ENCODE data around the gene ZFR2.
"Not testable (repeated sequence)": the region's sequence is repeated elsewhere in the genome, so short reads cannot be mapped to it uniquely, and the experiment has no call there.

Gene ZFR2

GRCh38 chr19:3874695-3875094, 5.9 kb upstream of the ZFR2 start:
- not testable (repeated sequence) for DNase-seq (ENCODE audit: low read depth in 2 of 2)

GRCh38 chr19:3873151-3873550, 4.3 kb upstream of the ZFR2 start:
- DNase-seq (ENCODE audit: low read depth in 2 of 2): no peak

- no peak for DNase-seq (ENCODE audit: low read depth in 2 of 2)
These were observed 668 bp downstream of the ZFR2 start for GRCh38 chr19:3867971-3868769.

DNA sequence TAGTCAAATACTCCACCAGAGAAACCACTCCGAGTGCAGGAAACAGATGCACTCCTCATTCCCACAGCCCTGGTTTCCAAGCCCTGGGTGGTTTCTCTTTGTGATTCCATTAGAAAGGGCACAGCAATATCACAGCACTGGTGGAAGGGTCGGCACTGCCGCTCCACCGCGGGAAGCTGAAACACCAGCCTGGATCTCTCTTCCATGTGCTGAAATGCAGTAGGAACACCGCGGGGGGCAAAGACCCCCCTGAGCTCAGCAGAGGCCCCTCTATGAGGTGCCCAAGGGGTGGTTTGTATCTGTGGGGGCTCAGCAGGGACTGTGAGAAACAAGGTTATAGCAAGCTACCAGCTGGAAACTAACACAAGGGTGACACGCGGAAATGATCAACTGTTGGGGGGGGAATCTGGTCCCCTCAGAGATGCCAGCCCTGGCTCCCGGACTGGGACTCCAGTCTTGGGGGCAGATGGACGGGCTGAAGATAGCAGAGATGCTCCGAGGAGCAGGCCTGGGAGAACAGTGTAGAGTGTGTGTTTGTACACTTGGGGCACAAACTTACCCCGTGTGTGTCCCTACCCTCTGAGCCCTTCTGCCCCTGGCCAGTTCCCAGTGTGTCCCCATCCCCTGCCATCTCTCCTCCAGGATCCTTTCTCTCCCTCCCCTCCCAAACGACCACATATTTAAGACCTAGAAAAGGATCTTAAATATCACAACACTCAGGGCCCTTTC, 1.8 kb downstream of the ZFR2 start:
- no peak for DNase-seq (ENCODE audit: low read depth in 2 of 2)

DNA sequence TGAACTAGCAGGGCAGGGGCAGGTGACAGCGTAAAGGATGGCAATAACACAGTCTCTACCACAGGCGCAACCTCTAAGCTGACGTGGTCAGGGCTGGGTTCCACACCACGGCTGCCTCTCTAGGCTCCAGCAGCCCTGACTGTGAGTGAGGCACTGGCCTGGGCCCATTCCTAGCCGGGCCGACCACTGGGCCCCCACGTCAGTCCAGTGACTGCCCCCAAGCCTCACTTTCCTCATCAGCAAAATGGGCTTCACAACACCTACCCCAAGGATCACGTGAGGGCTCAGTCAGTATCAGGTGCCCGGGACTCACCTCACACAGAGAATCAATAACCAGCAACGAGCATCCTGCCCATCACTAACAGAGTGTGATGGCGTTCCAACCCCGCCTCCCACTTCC, 5.2 kb downstream of the ZFR2 start:
- DNase-seq (ENCODE audit: low read depth in 2 of 2): no peak

- no peak for DNase-seq (ENCODE audit: low read depth in 2 of 2)
These were observed 5.9 kb downstream of the ZFR2 start for GRCh38 chr19:3862826-3863500.

DNA sequence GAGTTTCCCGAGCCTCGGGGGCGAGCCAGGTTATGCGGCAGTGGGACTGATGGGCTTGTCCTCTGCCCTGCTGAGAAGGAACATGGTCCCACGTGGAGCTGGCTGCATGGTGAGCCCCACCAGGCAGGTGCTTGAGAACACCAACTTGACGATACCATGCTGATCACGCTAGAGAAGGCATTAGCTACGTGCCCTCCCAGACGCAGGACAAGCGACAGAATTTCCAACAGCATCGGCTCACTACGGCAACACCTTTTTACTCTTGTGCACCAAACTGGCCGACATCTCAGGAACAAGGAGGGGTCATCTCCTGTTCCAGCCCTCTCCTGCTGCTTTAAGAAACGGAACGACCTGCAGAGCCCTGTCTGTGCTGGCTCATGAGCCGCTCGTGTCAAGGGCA, 8.3 kb downstream of the ZFR2 start:
- DNase-seq (ENCODE audit: low read depth in 2 of 2): no peak

- DNase-seq (ENCODE audit: low read depth in 2 of 2): no peak
These were observed 11.3 kb downstream of the ZFR2 start for GRCh38 chr19:3857449-3858003.

GRCh38 chr19:3855320-3855719, 13.5 kb downstream of the ZFR2 start:
- DNase-seq (ENCODE audit: low read depth in 2 of 2): no peak

DNA sequence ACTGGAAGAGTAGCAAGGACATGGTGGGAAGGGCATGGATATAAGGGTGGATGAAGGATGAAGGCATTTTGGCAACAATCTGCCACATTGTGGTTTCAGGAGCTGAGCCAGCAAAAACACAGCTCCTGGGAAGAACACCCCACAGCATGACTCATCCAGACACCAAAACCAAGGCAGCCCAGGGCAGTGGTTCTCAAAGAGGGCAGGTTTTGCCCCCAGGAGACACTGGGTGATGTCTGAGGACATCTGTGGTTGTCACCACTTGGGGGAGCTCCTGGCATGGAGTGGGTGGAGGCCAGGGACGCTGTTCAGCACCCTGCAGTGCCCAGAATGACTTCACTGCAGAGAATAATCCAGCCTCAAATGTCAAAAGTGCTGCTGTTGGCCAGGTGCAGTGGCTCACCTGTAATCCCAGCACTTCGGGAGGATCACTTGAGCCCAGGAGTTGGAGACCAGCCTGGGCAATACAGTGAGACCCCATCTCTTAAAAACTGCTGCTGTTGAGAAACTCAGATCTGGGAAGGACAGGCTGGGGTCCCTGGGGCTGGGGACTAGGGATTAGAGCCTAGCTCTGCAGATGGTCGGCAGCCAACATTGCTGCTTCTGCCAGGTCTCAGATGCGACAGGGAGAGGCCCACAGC, 16.1 kb downstream of the ZFR2 start:
- DNase-seq (ENCODE audit: low read depth in 2 of 2): peak; percentile 12 to 13

GRCh38 chr19:3852177-3852511, 16.7 kb downstream of the ZFR2 start:
- DNase-seq (ENCODE audit: low read depth in 2 of 2): no peak

GRCh38 chr19:3851254-3852176, 17.3 kb downstream of the ZFR2 start:
- no peak for DNase-seq (ENCODE audit: low read depth in 2 of 2)

- DNase-seq (ENCODE audit: low read depth in 2 of 2): no peak
These were observed 18.4 kb downstream of the ZFR2 start for GRCh38 chr19:3850320-3850972.

DNA sequence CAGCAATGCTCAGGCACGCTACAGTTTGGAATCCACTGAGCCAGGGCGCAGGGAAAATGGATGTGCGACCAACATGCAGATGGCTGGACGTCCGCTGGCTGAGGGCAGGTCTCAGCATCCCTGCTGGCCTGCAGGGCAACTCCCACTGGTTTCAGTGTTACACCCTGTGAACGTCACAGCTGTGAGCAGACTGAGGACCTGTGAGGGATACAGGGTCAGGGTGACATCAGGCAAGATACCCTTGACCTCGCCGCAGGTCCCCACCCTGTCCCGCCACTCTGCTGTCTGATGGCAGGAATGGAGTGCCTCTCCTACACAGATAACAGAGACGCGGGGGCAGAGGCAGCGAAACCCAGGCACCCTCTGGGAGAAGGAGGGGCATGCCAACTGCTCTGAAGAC, 19.1 kb downstream of the ZFR2 start:
- DNase-seq (ENCODE audit: low read depth in 2 of 2): no peak

DNA sequence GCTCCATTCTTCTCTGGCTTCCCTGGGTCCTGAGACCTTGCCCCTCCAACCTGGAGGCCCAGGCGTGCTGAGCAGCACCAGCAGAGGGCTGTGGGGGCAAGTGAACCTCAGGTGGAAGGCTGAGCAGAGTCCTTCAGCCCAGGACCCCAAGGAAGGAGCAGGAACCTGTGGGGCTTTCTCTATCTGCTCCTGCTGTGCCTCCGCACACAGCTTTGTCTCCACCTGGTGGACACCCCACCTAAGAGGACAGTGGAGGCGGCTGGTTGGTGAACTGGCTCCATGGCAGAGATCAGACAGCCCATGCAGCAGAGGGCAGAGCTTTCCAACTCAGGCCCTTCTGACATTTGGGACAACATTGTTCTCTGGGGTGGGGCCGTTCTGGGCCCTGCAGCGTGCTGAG, 19.7 kb downstream of the ZFR2 start:
- peak; percentile 22 to 35 for DNase-seq (ENCODE audit: low read depth in 2 of 2)

DNA sequence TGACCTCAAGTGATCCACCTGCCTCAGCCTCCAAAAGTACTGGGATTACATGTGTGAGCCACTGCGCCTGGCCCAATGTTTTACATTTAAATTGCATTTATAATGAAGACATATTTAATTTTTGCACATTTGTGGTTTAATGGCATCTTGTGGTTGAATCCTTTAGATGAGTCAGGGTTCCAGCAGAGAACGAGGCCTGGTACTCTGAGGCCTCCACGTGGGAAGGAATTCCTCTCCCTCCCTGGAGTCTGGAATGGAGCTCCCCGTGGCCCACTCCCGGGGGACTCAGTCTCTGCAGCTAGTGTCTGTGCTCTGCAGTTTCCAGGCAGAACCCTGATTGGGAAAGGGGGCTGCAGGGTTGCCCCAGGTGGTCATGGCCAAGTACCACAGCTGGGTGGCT, 24.2 kb downstream of the ZFR2 start:
- no peak for DNase-seq (ENCODE audit: low read depth in 2 of 2)

DNA sequence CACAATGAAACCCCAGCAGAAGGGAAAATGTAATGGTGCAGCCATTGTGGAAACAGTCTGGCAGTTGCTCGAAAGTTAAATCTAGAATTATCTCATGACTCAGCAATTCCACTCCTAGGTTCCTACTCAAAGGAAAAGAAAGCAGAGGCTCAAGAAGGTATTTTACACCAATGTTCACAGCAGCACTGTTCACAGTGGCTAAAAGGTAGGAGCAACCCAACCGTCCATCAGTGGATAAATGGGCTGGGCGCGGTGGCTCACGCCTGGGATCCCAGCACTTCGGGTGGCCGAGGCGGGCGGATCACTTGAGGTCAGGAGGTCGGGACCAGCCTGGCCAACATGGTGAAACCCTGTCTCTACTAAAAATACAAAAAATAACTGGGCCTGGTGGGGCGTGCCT, 25.9 kb downstream of the ZFR2 start:
- DNase-seq (ENCODE audit: low read depth in 2 of 2): no peak

DNA sequence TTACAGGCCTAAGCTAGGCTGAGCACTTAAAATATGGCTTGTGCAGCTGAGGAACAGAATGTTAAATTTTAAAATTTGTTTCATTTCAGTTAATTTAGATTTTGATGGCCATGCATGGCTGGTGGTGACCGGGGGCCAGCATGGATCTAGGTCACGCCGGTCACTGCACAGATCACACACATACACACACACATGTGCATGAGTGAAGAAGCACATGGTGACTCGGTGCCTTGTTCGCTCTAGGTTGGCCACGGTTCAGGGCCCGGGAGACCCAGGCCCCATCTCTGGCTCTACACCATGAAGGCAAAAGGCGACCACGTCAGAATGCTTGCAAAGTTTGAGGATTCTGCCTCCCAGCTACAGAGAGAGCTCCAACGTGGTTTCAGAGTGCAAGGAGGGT, 28.0 kb downstream of the ZFR2 start:
- no peak for DNase-seq (ENCODE audit: low read depth in 2 of 2)

- DNase-seq (ENCODE audit: low read depth in 2 of 2): no peak
These were observed 28.9 kb downstream of the ZFR2 start for GRCh38 chr19:3839941-3840340.

DNA sequence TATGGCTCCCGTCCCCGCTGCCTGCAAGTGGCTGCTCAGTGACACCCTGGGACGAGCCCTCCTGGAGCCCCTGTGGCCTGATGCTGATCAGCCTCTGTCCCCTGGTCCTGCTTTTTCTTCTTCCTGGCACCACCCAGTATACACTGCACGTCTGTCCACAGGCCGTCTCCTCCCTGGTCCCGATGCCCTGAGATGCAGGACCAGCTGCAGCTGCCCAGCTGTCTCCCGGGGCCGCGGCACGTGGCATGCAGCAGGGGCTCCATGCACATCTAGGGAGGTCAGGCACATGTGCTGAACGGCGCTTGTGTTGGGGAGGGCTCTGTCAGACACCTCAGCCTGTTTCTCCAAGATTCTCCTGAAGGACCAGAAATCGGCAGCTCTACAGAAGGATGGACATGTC, 30.2 kb downstream of the ZFR2 start:
- DNase-seq (ENCODE audit: low read depth in 2 of 2): no peak

- no peak for DNase-seq (ENCODE audit: low read depth in 2 of 2)
These were observed 30.9 kb downstream of the ZFR2 start for GRCh38 chr19:3837922-3838321.
